Measurements from ENCODE around the gene IFT27. TPM values are rescaled to one million over a fixed set of nuclear protein-coding genes. Genes with fewer than 3 reads are reported as not detected.

IFT27 gene
- polyA plus RNA-seq, 1 donor (not counting 4 experiments of a cell fraction or from before 2014, with no cell fraction given), result 18.5 TPM

GRCh38 chr22:36796552-36797175 lies 20.7 kb upstream of the IFT27 start:
- Histone ChIP-seq H3K4me2 (ENCODE audit: control insufficient read depth, extremely low read depth, insufficient read depth, low read depth, low read length) (no peak overlapping the region), H3K36me3 (ENCODE audit: control insufficient read depth in 2 of 2, extremely low read depth in 1 of 2, insufficient read depth in 2 of 2, low read length in 2 of 2) (no peaks in the 10 kb centered on the region), H3K79me2 (ENCODE audit: control insufficient read depth, insufficient read depth, low read length) (no peaks in the 10 kb centered on the region), H2AFZ (ENCODE audit: control insufficient read depth, low read length) (no peak overlapping the region), H3K4me3 (ENCODE audit: control insufficient read depth in 2 of 3, extremely low read depth in 1 of 3, insufficient read depth in 2 of 3, low read depth in 1 of 3, low read length in 3 of 3) (no peak overlapping the region), H4K20me1 (ENCODE audit: control insufficient read depth, extremely low read depth, insufficient read depth, low read length) (no peaks in the 10 kb centered on the region), H3K9ac (ENCODE audit: control insufficient read depth, extremely low read depth, insufficient read depth, low read length) (no peak overlapping the region), H3K27me3 (ENCODE audit: control insufficient read depth, extremely low read depth, insufficient read depth, low read length) (peaks cover 21% of the 10 kb centered on the region), H3K9me3 (ENCODE audit: control insufficient read depth, low read depth, low read length) (no peaks in the 10 kb centered on the region), H3K9me1 (ENCODE audit: control insufficient read depth, extremely low read depth, insufficient read depth, low read length) (no peaks in the 10 kb centered on the region), H3K27ac (ENCODE audit: control insufficient read depth, insufficient read depth, low read length) (no peak overlapping the region), H3K4me1 (ENCODE audit: control insufficient read depth, extremely low read depth, insufficient read depth, low read length) (no peaks in the 10 kb centered on the region)
- DNase-seq (ENCODE audit: low read depth, low spot score) (no peak), FAIRE-seq (no peak)
- dilution Hi-C loops (cut with MboI; ENCODE audit: extremely low pct_ligation_motif_present, low sequenced_read_pairs), result no loop called here
- no peak for TF ChIP-seq EZH2 (IDR thresholded peaks at IDR 0.05; ENCODE audit: low read length)
- no peak for TF ChIP-seq CTCF (optimal IDR thresholded peaks at IDR 0.05 in 1 of 3, IDR thresholded peaks at IDR 0.05 in 1 of 3, conservative IDR thresholded peaks at IDR 0.05 in 1 of 3; ENCODE audit: extremely low read depth in 1 of 3, insufficient read depth in 2 of 3, low read length in 3 of 3)

GRCh38 chr22:36795633-36796032 lies 19.7 kb upstream of the IFT27 start:
- no peaks in the 10 kb centered on the region for H3K79me2 ChIP-seq (ENCODE audit: control insufficient read depth, insufficient read depth, low read length)
- no peak overlapping the region for H3K27ac ChIP-seq (ENCODE audit: control insufficient read depth, insufficient read depth, low read length)
- no peaks in the 10 kb centered on the region for H4K20me1 ChIP-seq (ENCODE audit: control insufficient read depth, extremely low read depth, insufficient read depth, low read length)
- no peak for DNase-seq (ENCODE audit: low read depth, low spot score)
- H3K9me3 ChIP-seq (ENCODE audit: control insufficient read depth, low read depth, low read length), result no peaks in the 10 kb centered on the region
- no peaks in the 10 kb centered on the region for H3K4me1 ChIP-seq (ENCODE audit: control insufficient read depth, extremely low read depth, insufficient read depth, low read length)
- dilution Hi-C loops (cut with MboI; ENCODE audit: extremely low pct_ligation_motif_present, low sequenced_read_pairs), result no loop called here
- peaks cover 28% of the 10 kb centered on the region for H3K27me3 ChIP-seq (ENCODE audit: control insufficient read depth, extremely low read depth, insufficient read depth, low read length)
- no peak overlapping the region for H2AFZ ChIP-seq (ENCODE audit: control insufficient read depth, low read length)
- no peak overlapping the region for H3K4me2 ChIP-seq (ENCODE audit: control insufficient read depth, extremely low read depth, insufficient read depth, low read depth, low read length)
- no peak overlapping the region for H3K9ac ChIP-seq (ENCODE audit: control insufficient read depth, extremely low read depth, insufficient read depth, low read length)
- H3K36me3 ChIP-seq (ENCODE audit: control insufficient read depth in 2 of 2, extremely low read depth in 1 of 2, insufficient read depth in 2 of 2, low read length in 2 of 2), result no peaks in the 10 kb centered on the region
- no peaks in the 10 kb centered on the region for H3K9me1 ChIP-seq (ENCODE audit: control insufficient read depth, extremely low read depth, insufficient read depth, low read length)
- FAIRE-seq, result no peak
- H3K4me3 ChIP-seq (ENCODE audit: control insufficient read depth in 2 of 3, extremely low read depth in 1 of 3, insufficient read depth in 2 of 3, low read depth in 1 of 3, low read length in 3 of 3), result no peak overlapping the region
- no peak for TF ChIP-seq EZH2 (IDR thresholded peaks at IDR 0.05; ENCODE audit: low read length)
- TF ChIP-seq CTCF (optimal IDR thresholded peaks at IDR 0.05 in 1 of 3, IDR thresholded peaks at IDR 0.05 in 1 of 3, conservative IDR thresholded peaks at IDR 0.05 in 1 of 3; ENCODE audit: extremely low read depth in 1 of 3, insufficient read depth in 2 of 3, low read length in 3 of 3), result no peak
